HG03575 (cell line): ENCODE measurements around the gene C6orf132.

ENCODE experiments used
- ATAC-seq: cut with Tn5 transposase; IDR thresholded peaks from one replicate; pipeline ENCODE4 v1.9.1; 2021; ENCODE audit not compliant: unreplicated experiment, insufficient number of reproducible peaks, low FRiP score; ENCODE audit errors: extremely low read depth

The C6orf132 gene

DNA sequence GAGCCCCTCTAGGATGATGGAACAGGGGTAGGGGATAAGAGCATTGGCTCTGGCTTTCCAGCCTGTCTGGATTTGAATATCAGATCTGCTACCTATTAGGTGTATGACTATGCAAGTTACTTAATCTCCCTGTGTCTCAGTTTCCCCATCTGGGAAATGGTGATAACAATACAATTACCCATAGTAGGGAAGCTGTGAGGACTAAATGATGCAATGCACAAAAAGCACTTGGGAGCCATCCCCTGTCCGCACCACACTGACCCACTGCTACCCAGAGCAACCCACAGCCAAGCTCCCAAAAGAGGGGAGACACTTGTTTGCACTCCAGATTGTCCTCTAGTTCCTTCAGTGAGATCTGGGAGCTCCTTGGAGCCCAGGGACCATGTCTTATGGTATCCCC is 30.1 kb downstream of the C6orf132 start:
- ATAC-seq: no peak

DNA sequence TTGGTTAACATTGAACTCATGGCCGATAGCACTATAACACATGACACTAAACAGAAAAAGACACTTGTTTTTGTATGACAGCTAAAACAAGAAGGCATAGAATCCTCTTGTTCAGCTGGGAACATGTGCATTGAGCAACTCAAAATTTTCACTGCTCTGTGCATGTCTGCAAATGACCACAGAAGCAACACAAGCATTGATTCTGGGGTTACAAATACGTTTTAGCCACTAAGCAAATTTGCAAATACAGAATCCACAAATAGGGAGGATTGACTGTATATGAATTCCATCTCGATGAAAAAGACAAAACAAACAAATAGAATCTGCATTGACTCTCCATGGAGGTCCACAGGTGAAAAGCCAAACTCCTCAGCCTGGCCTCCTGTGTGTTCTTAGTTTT is 31.7 kb downstream of the C6orf132 start:
- ATAC-seq: no peak

DNA sequence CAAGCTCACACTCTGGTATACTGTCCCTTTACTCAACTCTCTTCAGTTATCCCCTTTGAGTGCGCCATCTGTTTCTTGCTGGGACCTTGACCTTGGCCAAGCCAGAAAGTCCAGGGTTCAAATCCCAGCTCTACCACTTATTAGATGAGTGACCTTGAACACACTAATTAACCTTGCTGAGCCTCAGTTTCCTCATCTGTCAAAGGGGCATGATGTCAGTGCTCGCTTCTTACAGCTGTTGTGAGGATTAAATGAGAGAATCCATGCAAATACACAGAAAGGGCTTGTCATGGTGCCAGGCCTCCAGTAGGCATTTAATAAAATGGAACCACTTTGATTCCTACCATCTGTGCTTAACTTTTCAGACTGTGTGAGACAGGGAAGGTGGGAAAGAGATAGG is 34.3 kb downstream of the C6orf132 start:
- no peak for ATAC-seq

DNA sequence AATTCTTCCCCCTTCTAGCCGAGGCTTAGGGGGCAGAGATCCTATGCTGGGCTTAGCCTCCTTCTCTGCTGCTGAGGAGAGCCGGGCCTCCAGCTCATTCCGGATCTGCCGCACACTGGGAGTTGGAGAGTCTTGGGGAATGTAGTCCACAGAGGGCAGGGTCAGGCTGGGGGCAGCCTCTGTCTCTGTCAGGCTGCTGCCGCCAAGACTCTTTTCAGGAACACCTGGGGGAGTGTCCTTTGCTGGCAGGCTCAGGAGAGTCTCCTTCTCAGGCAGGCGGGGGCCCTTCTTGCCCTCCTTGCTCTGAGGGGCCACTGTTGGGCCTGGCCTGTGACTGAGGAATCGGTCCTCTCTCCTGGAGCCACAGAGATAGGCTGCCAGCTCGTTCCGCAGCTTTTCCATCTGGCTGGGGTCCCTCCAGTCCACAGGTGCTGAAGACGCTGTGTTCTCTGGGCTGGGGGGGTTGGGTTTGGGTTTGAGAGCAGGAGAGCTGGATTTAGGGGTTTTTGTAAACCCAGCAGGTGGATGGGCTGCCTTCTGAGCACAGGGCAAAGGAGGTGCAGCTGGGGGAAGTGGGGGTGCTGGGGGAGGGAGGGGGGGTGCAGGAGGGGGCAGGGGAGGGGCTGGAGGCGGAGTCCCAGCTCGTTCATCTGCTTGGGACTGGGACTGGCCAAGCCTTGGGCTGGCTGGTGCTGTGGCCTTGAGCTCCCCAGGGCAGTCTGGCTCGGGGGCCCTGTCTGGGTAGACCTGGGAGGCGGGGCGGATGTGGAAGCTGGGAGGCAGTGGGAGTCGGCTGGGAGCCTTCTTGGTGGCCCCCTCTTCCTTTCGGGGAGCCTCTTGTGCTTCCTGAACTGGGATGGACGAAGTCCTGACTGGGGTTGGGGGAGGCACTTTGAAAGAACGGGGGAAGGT is 36.1 kb downstream of the C6orf132 start:
- ATAC-seq: no peak

DNA sequence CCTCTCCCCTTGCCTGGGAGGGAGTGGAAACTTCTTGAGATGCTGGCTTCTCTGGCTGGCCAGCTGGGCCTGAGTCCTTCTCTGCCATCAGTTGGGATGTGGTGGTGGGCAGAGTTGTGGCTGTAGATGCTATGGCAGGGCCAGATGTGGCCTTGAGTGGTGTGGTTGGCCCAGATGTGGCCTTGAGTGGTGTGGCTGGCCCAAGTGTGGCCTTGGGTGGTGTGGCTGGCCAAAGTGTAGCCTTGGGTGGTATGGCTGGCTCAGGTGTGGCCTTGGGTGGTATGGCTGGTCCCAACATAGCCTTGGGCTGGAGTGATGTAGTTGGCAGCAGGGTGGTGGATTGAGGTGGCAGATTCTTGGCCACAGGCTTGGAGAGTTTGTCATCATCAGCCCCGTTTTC is 36.7 kb downstream of the C6orf132 start:
- ATAC-seq: no peak

DNA sequence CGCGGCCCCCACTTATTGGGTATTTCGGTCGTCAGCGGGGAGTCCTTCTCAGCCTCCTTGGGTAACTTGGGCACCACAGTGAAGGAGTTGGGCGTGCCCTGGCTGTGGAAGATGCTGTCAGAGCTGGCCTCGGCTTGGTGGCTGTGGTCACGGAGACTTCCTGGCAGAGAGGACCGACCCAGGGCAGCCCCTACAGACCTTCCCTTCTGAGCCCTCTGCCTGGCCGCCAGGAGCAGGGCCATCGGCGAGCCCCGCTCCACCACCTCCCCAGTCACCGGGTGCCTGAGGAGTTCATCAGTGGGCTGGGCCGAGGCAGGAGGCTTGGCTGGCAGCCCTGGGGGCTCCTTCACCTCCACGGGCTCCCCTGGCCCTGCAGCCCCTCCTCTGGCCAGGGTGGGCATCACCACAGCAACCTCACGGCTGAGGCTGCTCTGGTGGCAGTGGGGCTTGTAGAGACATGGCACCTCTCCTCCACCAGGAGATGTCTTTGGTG is 37.2 kb downstream of the C6orf132 start:
- ATAC-seq: no peak

DNA sequence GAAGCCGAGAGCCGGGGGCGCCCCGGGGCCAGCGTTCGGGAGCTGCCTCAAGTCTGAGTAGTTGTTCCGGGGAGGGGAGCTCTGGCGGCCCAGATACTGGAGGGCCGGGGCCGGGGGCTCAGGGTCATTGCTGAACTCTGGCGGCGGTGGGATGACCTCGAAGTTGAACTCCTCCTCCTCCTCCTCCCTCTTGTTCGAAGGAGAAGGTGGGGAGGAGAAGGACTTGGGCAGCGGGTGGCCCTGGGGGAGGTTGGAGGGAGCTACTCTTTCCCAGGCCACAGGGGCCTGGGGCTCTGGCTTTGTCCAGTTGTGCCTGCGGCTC is 37.7 kb downstream of the C6orf132 start:
- no peak for ATAC-seq

DNA sequence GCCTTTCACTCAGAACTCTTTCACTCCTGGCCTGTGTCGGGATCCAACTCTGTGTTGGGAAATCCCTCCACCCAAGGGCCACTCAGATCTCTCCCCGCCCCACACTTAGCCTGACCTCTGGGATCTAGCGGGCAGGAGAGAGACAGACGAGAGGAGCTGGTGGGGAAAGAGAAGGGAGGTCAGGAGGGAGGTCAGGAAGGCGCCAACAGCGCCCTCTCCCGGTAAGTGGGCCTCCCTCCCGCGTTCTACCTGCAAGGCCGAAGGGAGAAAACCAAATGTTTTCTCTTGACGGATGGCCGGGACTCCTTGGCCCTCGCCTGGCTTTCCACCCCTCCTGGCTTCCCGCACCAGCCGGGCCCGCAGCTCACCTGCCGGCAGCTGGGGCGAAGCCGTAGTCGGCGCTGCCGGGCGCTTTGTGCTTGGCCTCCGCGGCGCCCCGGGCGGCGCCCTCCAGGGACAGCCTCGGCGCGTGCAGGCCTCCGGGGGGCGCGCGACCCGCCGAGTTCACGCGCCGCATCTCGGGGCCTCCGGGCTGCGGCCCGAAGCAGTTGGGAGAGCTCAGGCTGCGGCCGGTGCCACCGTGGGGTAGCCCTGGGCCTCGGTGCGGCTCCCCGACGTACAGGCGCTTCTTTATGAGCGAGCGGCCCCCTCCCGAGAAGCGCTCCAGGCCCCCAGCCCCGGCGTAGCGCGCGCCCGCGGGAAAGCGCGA is 38.2 kb downstream of the C6orf132 start:
- ATAC-seq: no peak

DNA sequence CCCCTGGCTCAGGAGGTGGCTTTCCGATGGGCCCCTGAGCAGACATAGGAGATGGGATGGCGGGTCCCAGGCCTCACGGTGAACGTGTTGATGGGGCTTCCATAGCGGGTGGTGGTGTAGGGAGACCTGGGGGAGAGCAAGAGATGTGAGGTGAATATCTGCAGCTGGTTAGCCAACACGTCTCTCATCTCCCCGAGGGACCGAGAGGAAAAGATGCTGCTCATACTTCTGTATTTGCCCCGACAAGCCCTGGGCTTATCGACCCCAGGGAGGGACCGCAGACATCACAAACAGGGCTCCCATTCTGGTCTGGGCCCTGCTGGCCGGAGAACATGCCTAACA is 38.7 kb downstream of the C6orf132 start:
- ATAC-seq: no peak

DNA sequence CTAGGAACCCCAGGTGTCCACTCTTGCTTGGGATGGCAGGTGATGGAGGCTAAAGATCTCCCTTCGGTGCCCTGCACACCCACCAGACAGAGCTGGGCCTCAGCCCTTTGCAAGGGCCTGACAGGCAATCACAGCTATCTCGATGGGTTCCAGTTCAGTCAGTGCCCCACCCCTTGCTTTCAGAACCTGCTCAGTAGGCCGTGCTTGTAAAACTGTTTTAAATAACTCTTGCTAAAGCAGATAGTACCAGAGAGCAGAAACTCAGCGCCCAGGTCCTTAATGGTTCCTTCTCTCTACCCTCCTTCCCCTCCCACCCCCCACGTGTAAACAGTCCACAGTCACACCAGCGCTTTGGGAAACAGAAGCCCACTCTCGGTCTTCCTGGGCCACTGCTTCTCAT is 39.2 kb downstream of the C6orf132 start:
- no peak for ATAC-seq

DNA sequence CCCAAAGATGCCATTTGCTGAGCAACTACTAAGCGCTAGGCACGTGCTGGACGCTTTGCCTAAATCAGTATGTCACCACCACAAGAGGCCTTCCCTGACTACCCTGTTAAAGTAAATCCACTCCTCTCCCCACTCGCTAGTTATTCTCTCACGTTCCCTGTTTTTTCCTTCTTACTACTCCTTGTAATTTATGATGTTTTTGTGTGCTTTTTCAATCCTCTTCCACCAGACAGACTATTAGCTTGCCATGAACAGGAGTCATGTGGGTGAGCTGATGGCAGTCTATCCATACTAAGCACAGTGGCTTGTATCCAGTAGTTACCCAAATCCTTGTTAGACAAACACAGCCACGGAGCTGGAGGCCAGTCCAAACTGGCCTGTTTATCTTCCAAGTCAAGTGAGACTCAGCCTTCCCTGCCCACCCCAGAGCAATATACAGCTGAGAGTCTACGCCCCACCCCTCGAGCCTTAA is 41.2 kb downstream of the C6orf132 start:
- no peak for ATAC-seq

DNA sequence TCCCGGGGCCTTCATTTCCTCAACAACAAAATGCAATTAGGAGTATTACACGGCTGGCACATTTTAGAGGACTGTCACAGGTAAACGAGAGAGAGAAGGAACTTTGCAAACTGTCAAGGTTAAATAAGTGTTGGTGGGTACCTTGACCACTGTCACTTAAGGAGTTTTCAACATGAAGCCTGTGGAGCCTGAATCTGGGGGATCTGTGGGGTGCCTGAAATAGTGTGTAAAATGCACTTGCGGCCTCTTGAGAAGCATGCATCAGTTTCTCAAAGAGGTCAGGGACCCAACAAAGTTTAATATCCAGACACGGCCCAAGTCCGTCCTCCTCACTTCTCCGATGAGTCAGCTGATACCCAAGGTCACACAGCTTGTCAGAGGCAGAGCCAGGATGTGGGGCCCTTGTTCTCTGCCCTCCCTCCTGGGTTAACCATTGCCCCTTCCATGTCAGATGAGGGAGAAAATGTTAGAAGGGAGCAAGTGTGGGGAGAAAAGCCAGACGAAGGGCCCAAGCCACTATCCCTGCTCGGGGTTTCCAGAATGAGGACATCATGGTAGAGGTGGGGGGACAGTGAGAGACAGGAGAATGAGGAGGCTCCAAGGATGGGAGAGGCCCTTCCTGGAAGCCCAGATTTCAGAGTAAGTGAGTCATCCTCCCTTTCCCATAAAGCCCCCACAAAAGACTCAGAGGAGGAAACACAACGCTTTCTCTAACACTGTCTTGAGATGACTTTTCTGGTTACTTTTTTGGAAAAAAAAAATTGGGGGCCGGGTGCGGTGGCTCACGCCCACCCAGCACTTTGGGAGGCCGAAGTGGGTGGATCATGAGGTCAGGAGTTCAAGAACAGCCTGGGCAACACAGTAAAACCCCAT is 42.2 kb downstream of the C6orf132 start:
- no peak for ATAC-seq

DNA sequence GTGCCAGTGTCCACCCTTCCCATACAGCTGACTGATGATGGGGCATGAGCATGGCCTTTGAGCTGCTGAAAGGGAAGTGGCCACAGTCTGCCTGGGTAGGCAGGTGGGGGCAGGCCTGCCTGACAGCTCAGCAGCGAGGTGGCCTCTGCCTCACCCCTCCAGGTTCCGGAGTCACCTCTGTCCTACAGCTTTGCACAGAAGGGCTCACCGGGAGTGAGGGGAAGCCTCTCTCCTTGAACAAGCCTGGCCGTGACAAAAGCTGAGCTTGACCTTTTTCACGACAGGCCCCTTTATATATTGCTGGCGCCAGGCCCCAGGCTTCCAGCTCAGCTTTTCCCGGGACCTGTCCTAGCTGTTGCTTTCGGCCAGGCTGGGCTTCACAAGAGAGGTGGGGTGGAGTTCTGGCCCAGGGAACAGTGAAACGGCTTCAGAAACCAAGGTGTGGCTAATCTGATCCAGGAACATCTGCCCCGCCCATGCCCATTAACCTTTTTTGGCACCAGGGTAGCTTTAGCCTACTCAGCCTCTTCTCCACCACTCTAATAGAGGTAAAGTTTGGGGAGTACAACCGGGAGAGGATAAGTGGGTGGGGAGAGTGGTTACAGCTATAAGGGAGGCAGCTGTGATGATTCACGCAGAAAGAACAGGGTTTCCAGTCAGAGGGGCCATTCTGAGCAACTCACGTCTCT is 42.9 kb downstream of the C6orf132 start:
- no peak for ATAC-seq

DNA sequence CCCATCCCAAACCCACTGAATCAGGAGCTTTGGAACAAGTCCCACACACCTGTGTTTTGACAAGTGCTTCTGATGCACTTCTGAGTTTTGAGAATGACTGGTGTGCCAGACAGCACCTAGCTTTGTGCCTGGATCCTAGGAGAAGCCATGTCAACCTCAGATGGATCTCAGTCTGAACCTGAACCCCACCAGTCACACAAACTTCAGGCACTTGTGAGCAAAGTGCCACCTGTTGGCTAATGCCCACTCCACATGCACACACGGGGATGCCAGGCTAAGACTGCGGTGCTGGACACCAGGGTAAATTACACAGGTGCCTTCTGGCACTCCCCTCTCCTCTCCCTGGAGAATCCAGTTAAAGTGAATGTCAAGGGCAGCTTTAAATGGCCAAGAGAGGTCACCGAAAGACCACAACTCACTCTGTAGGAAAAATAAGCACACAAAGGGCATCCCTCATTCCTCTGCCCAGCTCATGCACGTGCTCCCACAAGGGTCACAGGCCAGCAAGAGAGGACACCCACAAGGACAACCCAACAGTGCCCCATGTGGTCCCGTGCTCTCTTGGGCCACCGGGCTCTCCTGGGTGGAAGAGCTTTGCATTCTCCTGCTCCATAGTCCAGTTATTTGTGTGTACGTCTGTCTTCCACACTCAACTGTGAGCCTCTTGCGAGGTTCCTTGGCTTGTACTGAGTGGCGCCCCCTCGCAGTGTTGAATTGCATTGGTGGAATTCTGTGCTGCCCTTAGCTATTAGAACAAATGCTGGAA is 46.5 kb downstream of the C6orf132 start:
- ATAC-seq: no peak

DNA sequence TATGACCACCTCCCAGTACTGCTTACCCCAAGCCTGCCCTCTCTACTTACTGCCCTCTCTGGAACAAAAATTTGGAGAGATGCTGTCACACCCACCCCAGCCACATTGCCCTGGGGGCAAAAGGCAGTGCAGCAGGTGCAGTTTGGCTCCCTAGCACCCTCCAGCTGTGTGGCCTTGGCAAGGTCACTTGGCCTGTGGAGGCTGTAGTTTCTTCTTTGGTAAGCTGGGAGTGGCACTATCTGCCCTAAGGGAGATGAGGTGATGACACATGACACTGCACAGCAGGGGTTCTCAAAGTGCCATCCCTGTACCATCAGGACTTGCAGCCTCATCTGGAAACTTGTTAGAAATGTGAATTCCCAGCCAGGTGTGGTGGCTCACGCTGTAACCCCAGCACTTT is 47.3 kb downstream of the C6orf132 start:
- ATAC-seq: no peak

DNA sequence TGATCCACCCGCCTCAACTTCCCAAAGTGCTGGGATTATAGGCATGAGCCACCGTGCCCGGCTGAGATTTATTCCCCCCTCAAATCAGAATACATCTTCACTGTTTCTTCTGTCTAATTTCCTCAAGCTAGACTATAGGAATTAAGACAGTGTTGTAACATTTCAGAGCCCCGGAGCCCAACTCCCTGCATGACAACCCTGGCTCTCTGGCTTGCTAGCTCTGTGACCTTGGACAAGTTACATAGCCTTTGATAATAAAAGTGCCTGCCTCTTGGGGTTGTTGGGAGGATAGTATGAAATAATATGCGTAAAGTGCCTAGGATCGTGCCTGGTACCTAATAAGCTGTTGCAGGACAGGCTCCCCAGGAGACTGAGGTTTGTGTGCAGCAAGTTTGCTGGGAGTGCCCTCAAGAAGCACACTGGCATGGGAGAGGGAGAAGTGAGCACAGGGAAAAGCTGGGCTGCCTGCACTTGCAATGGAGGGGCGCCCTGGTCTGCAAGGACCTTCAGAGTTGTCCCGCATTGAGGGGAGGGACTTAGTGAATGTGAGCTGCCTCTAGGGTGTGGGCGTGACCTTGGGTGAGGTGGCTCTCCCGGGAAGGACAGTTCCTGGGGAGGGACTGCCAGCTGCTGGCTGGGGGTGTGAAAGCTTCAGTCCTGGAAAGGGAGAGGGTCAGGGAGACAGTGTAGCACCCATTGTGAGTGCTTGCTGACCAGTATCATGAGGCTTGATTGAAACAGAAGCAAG is 48.7 kb downstream of the C6orf132 start:
- ATAC-seq: no peak

DNA sequence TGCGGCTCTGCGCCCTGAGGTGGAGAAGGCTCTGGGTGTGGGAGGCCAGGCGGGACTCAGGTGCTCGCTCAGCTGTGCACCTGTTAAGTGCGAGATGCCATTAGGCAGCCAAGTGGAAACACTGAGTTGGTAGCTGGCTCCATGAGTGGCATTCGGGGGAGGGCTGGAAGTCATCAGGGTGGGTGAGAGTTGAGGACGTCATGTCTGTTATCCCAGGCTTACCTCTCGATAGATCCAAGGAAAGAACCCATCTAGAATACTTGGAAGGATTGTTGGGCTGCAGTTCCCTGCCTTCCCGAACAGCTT is 50.7 kb downstream of the C6orf132 start:
- ATAC-seq: no peak
